ENCODE measurements around the gene SYPL2.
"Not testable (repeated sequence)": the region's sequence is repeated elsewhere in the genome, so short reads cannot be mapped to it uniquely, and the experiment has no call there.

The SYPL2 gene

GRCh38 chr1:109472779-109473178, 6.4 kb downstream of the SYPL2 start:
- DNase-seq (ENCODE audit: low read depth): no peak

- not testable (repeated sequence) for DNase-seq (ENCODE audit: low read depth)
Measured at GRCh38 chr1:109473284-109474057, 7.1 kb downstream of the SYPL2 start.

GRCh38 chr1:109474697-109475096, 8.4 kb downstream of the SYPL2 start:
- DNase-seq (ENCODE audit: low read depth): no peak

- no peak for DNase-seq (ENCODE audit: low read depth)
Measured at GRCh38 chr1:109475261-109475660, 8.9 kb downstream of the SYPL2 start.

- DNase-seq (ENCODE audit: low read depth): no peak
Measured at GRCh38 chr1:109476825-109477224, 10.5 kb downstream of the SYPL2 start.

GRCh38 chr1:109477821-109478220, 11.5 kb downstream of the SYPL2 start:
- DNase-seq (ENCODE audit: low read depth): no peak

GRCh38 chr1:109478806-109479205, 12.5 kb downstream of the SYPL2 start:
- DNase-seq (ENCODE audit: low read depth): no peak

- no peak for DNase-seq (ENCODE audit: low read depth)
Measured at GRCh38 chr1:109479311-109479710, 13.0 kb downstream of the SYPL2 start.

GRCh38 chr1:109479901-109480300, 13.6 kb downstream of the SYPL2 start:
- DNase-seq (ENCODE audit: low read depth): no peak

GRCh38 chr1:109481646-109482045, 15.3 kb downstream of the SYPL2 start:
- DNase-seq (ENCODE audit: low read depth): no peak

GRCh38 chr1:109482242-109482641, 15.9 kb downstream of the SYPL2 start:
- DNase-seq (ENCODE audit: low read depth): no peak

GRCh38 chr1:109482791-109483671, 16.7 kb downstream of the SYPL2 start:
- peak; percentile 20 for DNase-seq (ENCODE audit: low read depth)

- DNase-seq (ENCODE audit: low read depth): peak; percentile 86
Measured at GRCh38 chr1:109483672-109484518, 17.5 kb downstream of the SYPL2 start, which contains the start of gene ATXN7L2. TSS of gene ATXN7L2 (plus strand) at chr1:109483905. CDS start at chr1:109483954, 49 bp downstream.

- DNase-seq (ENCODE audit: low read depth): no peak
Measured at GRCh38 chr1:109484519-109484975, 18.2 kb downstream of the SYPL2 start.

GRCh38 chr1:109485001-109485400, 18.7 kb downstream of the SYPL2 start:
- DNase-seq (ENCODE audit: low read depth): no peak

GRCh38 chr1:109487261-109487660, 20.9 kb downstream of the SYPL2 start:
- no peak for DNase-seq (ENCODE audit: low read depth)

- no peak for DNase-seq (ENCODE audit: low read depth)
Measured at GRCh38 chr1:109488201-109488600, 21.9 kb downstream of the SYPL2 start.

GRCh38 chr1:109488696-109489095, 22.4 kb downstream of the SYPL2 start:
- DNase-seq (ENCODE audit: low read depth): no peak

GRCh38 chr1:109490029-109490933, 23.9 kb downstream of the SYPL2 start:
- peak; percentile 60 for DNase-seq (ENCODE audit: low read depth)

GRCh38 chr1:109490934-109491302, 24.6 kb downstream of the SYPL2 start:
- DNase-seq (ENCODE audit: low read depth): no peak

GRCh38 chr1:109491372-109491771, 25.0 kb downstream of the SYPL2 start:
- DNase-seq (ENCODE audit: low read depth): no peak
